ENCODE results near the gene SETDB1. TPM values are rescaled to one million over a fixed set of nuclear protein-coding genes. Genes with fewer than 3 reads are reported as not detected.

The SETDB1 gene
- total and polyA plus RNA-seq, 11 donors: 12.5 to 28.0 (median 16.8) TPM

GRCh38 chr1:150966011-150966410 is 39.8 kb downstream of the SETDB1 start:
- Histone ChIP-seq H3K27me3 (no peaks in the 10 kb centered on the region), H3K4me3 (no peak overlapping the region), H3K36me3 (peaks cover 0 to 82% (median 77%) of the 10 kb centered on the region in 9 donors), H3K9me3 (no peaks in the 10 kb centered on the region), H3K27ac (no peak overlapping the region), H3K4me1 (peaks cover 0 to 23% (median 15%) of the 10 kb centered on the region in 12 donors)
- no peak for TF ChIP-seq POLR2A (IDR thresholded peaks at IDR 0.05)
- TF ChIP-seq CTCF (IDR thresholded peaks at IDR 0.05): no peak
- DNase-seq (no peak), ATAC-seq (no peak)
- WGBS, 4 donors: 68 to 80% (median 76%) methylated on average over 6 of the region's 6 CpGs
- intact Hi-C loops (cut with DNase I): loop anchor here in 2 of 10 donors (2.0 to 5.0 kb wide), 2 partner anchors 21 to 34 kb away; no protein-coding TSS in a partner anchor

- Histone ChIP-seq H3K9me3 (no peaks in the 10 kb centered on the region), H3K27ac (no peak overlapping the region), H3K36me3 (peaks cover 0 to 63% (median 60%) of the 10 kb centered on the region in 9 donors), H3K4me3 (no peak overlapping the region), H3K4me1 (peaks cover 0 to 40% (median 34%) of the 10 kb centered on the region in 12 donors), H3K27me3 (no peaks in the 10 kb centered on the region)
- 96 to 98% (median 97%) methylated on average over 12 to 13 of the region's 13 CpGs for WGBS, 4 donors
- DNase-seq (no peak), ATAC-seq (no peak)
- intact Hi-C loops (cut with DNase I): loop anchor here in 2 of 10 donors (2.0 to 5.0 kb wide), 2 partner anchors 19 to 36 kb away; no protein-coding TSS in a partner anchor
- TF ChIP-seq CTCF (IDR thresholded peaks at IDR 0.05) (no peak), POLR2A (IDR thresholded peaks at IDR 0.05) (no peak)
Measured at GRCh38 chr1:150967936-150968335, 41.8 kb downstream of the SETDB1 start.

GRCh38 chr1:150968491-150968890 is 42.3 kb downstream of the SETDB1 start:
- ATAC-seq (no peak), DNase-seq (no peak)
- intact Hi-C loops (cut with DNase I): loop anchor here in 1 of 10 donors (5.0 kb wide), 1 partner anchor 36 kb away; no protein-coding TSS in a partner anchor
- Histone ChIP-seq H3K36me3 (peaks cover 0 to 58% (median 54%) of the 10 kb centered on the region in 9 donors), H3K4me1 (peaks cover 0 to 44% (median 40%) of the 10 kb centered on the region in 12 donors), H3K27me3 (no peaks in the 10 kb centered on the region), H3K4me3 (no peak overlapping the region), H3K27ac (no peak overlapping the region), H3K9me3 (no peaks in the 10 kb centered on the region)
- no peak for TF ChIP-seq CTCF (IDR thresholded peaks at IDR 0.05)
- TF ChIP-seq POLR2A (IDR thresholded peaks at IDR 0.05): no peak
- WGBS, 4 donors: 81 to 97% (median 96%) methylated on average over 4 of the region's 4 CpGs

- peaks cover 0 to 48% (median 43%) of the 10 kb centered on the region in 12 donors for H3K4me1 ChIP-seq
- 82 to 84% (median 83%) methylated on average over 3 of the region's 3 CpGs for WGBS, 4 donors
- ATAC-seq (no peak), DNase-seq (no peak)
- intact Hi-C loops (cut with DNase I): loop anchor here in 4 of 10 donors (5.0 kb wide), 3 partner anchors 37 to 92 kb away; partner anchors contain the start of genes SETDB1 (in 3 of the 4) and ARNT (in 1 of the 4)
- TF ChIP-seq CTCF (IDR thresholded peaks at IDR 0.05) (no peak), POLR2A (IDR thresholded peaks at IDR 0.05) (no peak)
- peak overlapping the region in 3 of 12 donors; percentile 24 to 94 (median 27) for H3K27ac ChIP-seq
- peaks cover 0 to 46% (median 43%) of the 10 kb centered on the region in 9 donors for H3K36me3 ChIP-seq
- no peaks in the 10 kb centered on the region for H3K27me3 ChIP-seq
- no peak overlapping the region for H3K4me3 ChIP-seq
- no peaks in the 10 kb centered on the region for H3K9me3 ChIP-seq
Measured at GRCh38 chr1:150969626-150970025, 43.5 kb downstream of the SETDB1 start.
